ENCODE data around the gene AP1M1. TPM values are rescaled to one million over a fixed set of nuclear protein-coding genes. Genes with fewer than 3 reads are reported as not detected.

AP1M1 gene
- total RNA-seq, 1 donor from 2014 or later = 23.4 TPM

DNA sequence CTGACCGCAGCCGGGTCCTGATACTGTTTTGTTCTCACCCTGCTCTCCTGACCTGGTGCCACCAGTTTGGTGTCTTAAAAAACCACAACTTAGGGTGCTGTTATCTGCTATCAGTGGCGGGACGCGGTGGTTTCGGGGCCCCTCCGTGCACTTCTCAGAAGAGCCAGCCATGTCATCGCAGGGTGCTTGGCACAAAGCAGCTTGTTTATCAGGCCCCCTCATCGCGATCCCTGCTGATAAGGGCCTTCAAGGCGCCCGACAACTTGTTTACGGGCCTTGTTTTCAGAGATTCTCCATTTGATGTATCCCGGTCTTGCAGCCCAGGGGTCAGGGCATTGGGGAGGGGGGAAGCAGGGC is 68.9 kb downstream of the AP1M1 start:
- Histone ChIP-seq H3K36me3 (ENCODE audit: control insufficient read depth, insufficient read depth, low read length) (no peaks in the 10 kb centered on the region), H3K27me3 (ENCODE audit: control insufficient read depth, insufficient read depth, low read length) (peaks cover 8% of the 10 kb centered on the region), H3K4me3 (ENCODE audit: low read depth, low read length) (no peak overlapping the region)
- TF ChIP-seq, protein P1, sequence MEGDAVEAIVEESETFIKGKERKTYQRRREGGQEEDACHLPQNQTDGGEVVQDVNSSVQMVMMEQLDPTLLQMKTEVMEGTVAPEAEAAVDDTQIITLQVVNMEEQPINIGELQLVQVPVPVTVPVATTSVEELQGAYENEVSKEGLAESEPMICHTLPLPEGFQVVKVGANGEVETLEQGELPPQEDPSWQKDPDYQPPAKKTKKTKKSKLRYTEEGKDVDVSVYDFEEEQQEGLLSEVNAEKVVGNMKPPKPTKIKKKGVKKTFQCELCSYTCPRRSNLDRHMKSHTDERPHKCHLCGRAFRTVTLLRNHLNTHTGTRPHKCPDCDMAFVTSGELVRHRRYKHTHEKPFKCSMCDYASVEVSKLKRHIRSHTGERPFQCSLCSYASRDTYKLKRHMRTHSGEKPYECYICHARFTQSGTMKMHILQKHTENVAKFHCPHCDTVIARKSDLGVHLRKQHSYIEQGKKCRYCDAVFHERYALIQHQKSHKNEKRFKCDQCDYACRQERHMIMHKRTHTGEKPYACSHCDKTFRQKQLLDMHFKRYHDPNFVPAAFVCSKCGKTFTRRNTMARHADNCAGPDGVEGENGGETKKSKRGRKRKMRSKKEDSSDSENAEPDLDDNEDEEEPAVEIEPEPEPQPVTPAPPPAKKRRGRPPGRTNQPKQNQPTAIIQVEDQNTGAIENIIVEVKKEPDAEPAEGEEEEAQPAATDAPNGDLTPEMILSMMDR (IDR thresholded peaks at IDR 0.05; ENCODE audit: insufficient read depth, low read length, severe bottlenecking) = no peak
- DNase-seq (ENCODE audit: low read depth) (no peak), FAIRE-seq (no peak)

DNA sequence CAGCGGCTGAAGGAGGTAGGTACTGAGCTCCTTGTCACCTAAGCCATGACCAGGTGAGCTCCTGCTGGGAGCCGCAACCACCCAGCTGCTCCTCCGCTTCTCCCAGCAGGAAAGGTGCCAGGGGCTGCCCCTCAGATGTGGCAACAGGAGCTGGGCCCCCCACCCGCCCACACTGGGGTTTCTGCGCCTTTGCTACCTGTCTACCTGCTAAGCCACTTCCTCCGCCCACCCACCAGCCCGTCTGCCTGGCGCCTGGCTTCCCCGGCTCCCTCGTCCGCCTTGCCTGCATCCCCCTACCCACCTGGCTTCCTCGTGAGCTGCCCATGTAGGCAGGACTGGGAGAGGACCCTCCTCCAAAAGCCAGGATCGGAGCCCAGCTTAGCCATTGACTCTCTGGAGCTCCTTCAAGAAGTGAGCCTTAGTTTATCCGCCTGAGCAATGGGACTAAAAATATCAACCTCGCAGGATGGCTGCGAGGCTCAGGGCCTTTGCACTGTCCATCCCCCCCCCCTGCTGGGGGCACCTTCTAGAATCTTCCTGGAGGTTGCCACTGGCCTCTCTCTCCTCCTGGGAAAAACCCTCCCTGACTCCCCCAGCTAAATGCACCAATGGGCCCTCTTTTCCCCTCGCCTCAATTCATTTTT is 71.1 kb downstream of the AP1M1 start:
- FAIRE-seq = no peak
- TF ChIP-seq, protein P1 (IDR thresholded peaks at IDR 0.05; ENCODE audit: insufficient read depth, low read length, severe bottlenecking) = no peak

DNA sequence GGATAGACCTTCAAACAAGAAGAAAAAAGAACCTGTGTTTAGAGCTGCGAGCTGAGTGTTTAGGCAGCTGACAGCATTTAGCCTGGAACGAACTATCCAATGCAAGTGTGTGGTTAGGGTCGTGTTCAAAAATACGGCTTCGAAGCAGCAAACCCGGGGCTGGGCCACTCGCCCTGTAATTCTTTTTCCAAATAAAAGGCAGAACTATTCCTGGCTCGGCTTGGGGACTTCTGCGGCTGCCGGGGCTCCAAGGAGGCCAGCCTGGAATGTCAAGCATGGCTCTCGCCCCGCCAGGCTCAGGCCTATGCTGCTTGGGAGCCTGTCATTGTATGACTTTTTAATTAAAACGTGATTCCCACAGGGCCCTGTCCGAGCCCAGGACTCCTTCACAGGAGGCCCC is 75.2 kb downstream of the AP1M1 start:
- TF ChIP-seq, protein P1 (IDR thresholded peaks at IDR 0.05; ENCODE audit: insufficient read depth, low read length, severe bottlenecking) = no peak
- no peaks in the 10 kb centered on the region for H3K36me3 ChIP-seq (ENCODE audit: control insufficient read depth, insufficient read depth, low read length)
- peaks cover 1% of the 10 kb centered on the region for H3K27me3 ChIP-seq (ENCODE audit: control insufficient read depth, insufficient read depth, low read length)
- H3K4me3 ChIP-seq (ENCODE audit: low read depth, low read length) = no peak overlapping the region
- FAIRE-seq (no peak), DNase-seq (ENCODE audit: low read depth) (no peak)

More for the DNA sequence above, 71.1 kb downstream of the AP1M1 start:
- peaks cover 1% of the 10 kb centered on the region for H3K27me3 ChIP-seq (ENCODE audit: control insufficient read depth, insufficient read depth, low read length)
- no peak overlapping the region for H3K4me3 ChIP-seq (ENCODE audit: low read depth, low read length)
- no peak for DNase-seq (ENCODE audit: low read depth)
- H3K36me3 ChIP-seq (ENCODE audit: control insufficient read depth, insufficient read depth, low read length) = no peaks in the 10 kb centered on the region

DNA sequence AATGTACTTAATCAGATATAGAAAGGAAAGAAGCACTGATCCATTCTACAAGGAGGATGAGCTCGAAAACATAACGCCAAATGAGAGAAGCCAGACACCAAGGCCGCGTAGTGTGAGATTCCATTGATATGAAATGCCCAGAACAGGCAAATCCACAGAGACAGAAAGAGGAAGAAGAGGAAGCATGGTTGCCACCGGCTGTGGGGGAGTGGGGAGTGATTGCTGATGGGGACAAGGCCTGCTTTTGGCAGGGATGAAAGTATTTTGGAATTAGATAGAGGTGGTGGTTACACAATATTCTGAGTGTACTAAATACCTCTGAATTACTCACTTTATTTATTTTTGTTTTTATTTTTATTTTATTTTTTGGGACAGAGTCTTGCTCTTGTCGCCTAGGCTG is 76.7 kb downstream of the AP1M1 start:
- H3K4me3 ChIP-seq (ENCODE audit: low read depth, low read length) = no peak overlapping the region
- H3K36me3 ChIP-seq (ENCODE audit: control insufficient read depth, insufficient read depth, low read length) = no peaks in the 10 kb centered on the region
- FAIRE-seq (no peak), DNase-seq (ENCODE audit: low read depth) (no peak)
- peaks cover 1% of the 10 kb centered on the region for H3K27me3 ChIP-seq (ENCODE audit: control insufficient read depth, insufficient read depth, low read length)
- TF ChIP-seq, protein P1 (IDR thresholded peaks at IDR 0.05; ENCODE audit: insufficient read depth, low read length, severe bottlenecking) = no peak

DNA sequence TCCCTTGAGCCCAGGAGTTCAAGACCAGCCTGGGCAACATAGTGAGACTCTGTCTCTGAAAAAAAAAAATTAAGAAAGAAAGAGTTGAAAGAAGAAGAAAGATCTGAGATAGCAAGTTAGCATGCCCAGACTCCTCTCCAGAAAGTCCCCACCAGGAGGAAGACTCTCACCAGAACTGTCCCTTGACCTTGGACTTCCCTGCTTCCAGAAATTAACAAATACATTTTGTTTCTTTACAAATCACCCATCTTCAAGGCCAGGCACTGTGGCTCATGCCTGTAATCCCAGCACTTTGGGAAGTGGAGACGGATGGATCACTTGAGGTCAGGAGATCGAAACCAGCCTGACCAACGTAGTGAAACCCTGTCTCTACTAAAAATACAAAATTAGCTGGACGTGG is 82.6 kb downstream of the AP1M1 start:
- TF ChIP-seq, protein P1 (IDR thresholded peaks at IDR 0.05; ENCODE audit: insufficient read depth, low read length, severe bottlenecking) = no peak
- no peak for DNase-seq (ENCODE audit: low read depth)
- H3K36me3 ChIP-seq (ENCODE audit: control insufficient read depth, insufficient read depth, low read length) = no peaks in the 10 kb centered on the region
- no peak for FAIRE-seq
- no peak overlapping the region for H3K4me3 ChIP-seq (ENCODE audit: low read depth, low read length)
- peaks cover 1% of the 10 kb centered on the region for H3K27me3 ChIP-seq (ENCODE audit: control insufficient read depth, insufficient read depth, low read length)

DNA sequence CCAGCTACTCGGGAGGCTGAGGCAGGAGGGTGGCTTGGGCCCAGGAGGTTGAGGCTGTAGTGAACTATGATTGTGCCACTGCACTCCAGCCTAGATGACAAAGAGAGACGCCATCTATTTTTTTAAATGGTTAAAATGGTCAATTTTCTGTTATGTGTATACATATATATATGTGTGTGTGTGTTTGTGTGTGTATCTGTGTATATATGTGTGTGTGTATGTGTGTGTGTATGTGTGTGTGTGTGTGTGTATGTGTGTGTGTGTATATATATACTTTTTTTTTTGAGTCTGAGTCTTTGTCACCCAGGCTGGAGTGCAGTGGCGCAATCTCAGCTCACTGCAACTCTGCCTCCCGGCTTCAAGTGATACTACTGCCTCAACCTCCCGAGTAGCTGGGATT is 84.0 kb downstream of the AP1M1 start:
- Histone ChIP-seq H3K36me3 (ENCODE audit: control insufficient read depth, insufficient read depth, low read length) (no peaks in the 10 kb centered on the region), H3K27me3 (ENCODE audit: control insufficient read depth, insufficient read depth, low read length) (no peaks in the 10 kb centered on the region), H3K4me3 (ENCODE audit: low read depth, low read length) (no peak overlapping the region)
- TF ChIP-seq, protein P1 (IDR thresholded peaks at IDR 0.05; ENCODE audit: insufficient read depth, low read length, severe bottlenecking) = no peak
- DNase-seq (ENCODE audit: low read depth) (no peak), FAIRE-seq (no peak)
